HCT116 (cell line): ENCODE measurements around the gene SUGCT. TPM values are rescaled to one million over a fixed set of nuclear protein-coding genes. Genes with fewer than 3 reads are reported as not detected.

Source experiments
- ATAC-seq: fragments of 200-7000 bp; cut with Tn5 transposase; 2 replicates; pipeline ENCODE4 v1.9.1; 2020; ENCODE audit warnings: mild to moderate bottlenecking, moderate library complexity
- BruUV-seq: library from RNA; stranded (reverse); fragments of 400-500 nt; replicated peaks from 2 replicates; lab custom pipeline; 2021; lab: Mats Ljungman, UMichigan
- CTCF ChIA-PET: fragments of 300-600 bp; sonication (Branson Sonifier 250); formaldehyde crosslinking; loops from one replicate; lab custom pipeline; 2021; ENCODE audit warnings: antibody characterized with exemption; lab: Charles Lee
- POLR2A ChIA-PET: fragments of 300-600, 350-600 bp; sonication (Branson Sonifier 250); formaldehyde crosslinking; loops from one replicate; lab custom pipeline; 2021; ENCODE audit warnings: antibody characterized with exemption; lab: Charles Lee
- RAD21 ChIA-PET, 2 experiments: fragments of 300-600 bp; sonication (Branson Sonifier 250); formaldehyde crosslinking; loops; one replicate each; lab custom pipeline; 2023; ENCODE audit warnings: low total read pairs in 2 of 2; ENCODE audit not compliant: uncharacterized antibody in 2 of 2, unreplicated experiment in 2 of 2, low non-redundant PET in 1 of 2; lab: Charles Lee
- DNase-seq: peaks from one replicate; pipeline ENCODE4 v3.0.0-alpha.2; 2010; ENCODE audit warnings: low read depth, low spot score
- H2AFZ ChIP-seq: fragments of 200-600 bp; shearing (Covaris generic), sonication (generic); 2 replicates; pipeline ENCODE4 v1.6.1; 2017; ENCODE audit warnings: low read depth, mixed run types, mixed read lengths, antibody characterized with exemption, low read length; ENCODE audit not compliant: poor library complexity, severe bottlenecking
- H3K27ac ChIP-seq: 2 replicates; pipeline ENCODE4 v1.5.1; 2012; ENCODE audit warnings: low read depth, low read length
- H3K27me3 ChIP-seq: fragments of 200-600 bp; sonication (generic); 2 replicates; pipeline ENCODE4 v1.6.1; 2016; ENCODE audit warnings: mixed run types, low read length, mixed read lengths; ENCODE audit not compliant: insufficient read depth
- H3K36me3 ChIP-seq, 2 experiments: fragments of 200-500 bp in 1 of 2; fragments of 200-600 bp in 1 of 2; sonication (Bioruptor generic) in 1 of 2; sonication (generic) in 1 of 2; 2 replicates each; pipeline versions ENCODE4 v1.5.1 to v1.6.1; 2014 to 2016; ENCODE audit warnings: low read length in 2 of 2, inconsistent platforms in 1 of 2, mixed read lengths in 1 of 2, mixed run types in 1 of 2; ENCODE audit not compliant: insufficient read depth in 2 of 2, control insufficient read depth in 1 of 2
- H3K4me1 ChIP-seq, 2 experiments: fragments of 200-600 bp in 1 of 2; sonication (generic) in 1 of 2; 2 replicates each; pipeline versions ENCODE4 v1.5.1 to v1.6.1; 2012 to 2017; ENCODE audit warnings: low read length in 2 of 2, inconsistent platforms in 1 of 2, mild to moderate bottlenecking in 1 of 2, mixed read lengths in 1 of 2, mixed run types in 1 of 2, moderate library complexity in 1 of 2; ENCODE audit not compliant: insufficient read depth in 2 of 2, control insufficient read depth in 1 of 2
- H3K4me2 ChIP-seq: fragments of 200-600 bp; sonication (generic); 2 replicates; pipeline ENCODE4 v1.6.1; 2017; ENCODE audit warnings: mixed run types, low read length, mixed read lengths
- H3K4me3 ChIP-seq, 2 experiments: fragments of 200-600 bp in 1 of 2; sonication (generic) in 1 of 2; replicated peaks in 1 of 2; 2 replicates each; pipeline ENCODE4 v1.5.1; 2011 to 2016; ENCODE audit warnings: low read length in 2 of 2, control low read depth in 1 of 2, low read depth in 1 of 2, mild to moderate bottlenecking in 1 of 2, mixed read lengths in 1 of 2, mixed run types in 1 of 2
- H3K79me2 ChIP-seq: fragments of 200-600 bp; sonication (generic); 2 replicates; pipeline ENCODE4 v1.6.1; 2017; ENCODE audit warnings: mild to moderate bottlenecking, mixed run types, low read length, moderate library complexity, mixed read lengths; ENCODE audit not compliant: insufficient read depth
- H3K9ac ChIP-seq: fragments of 200-600 bp; sonication (generic); 2 replicates; pipeline ENCODE4 v1.6.1; 2016; ENCODE audit warnings: low read length, mixed read lengths
- H3K9me2 ChIP-seq: fragments of 200-600 bp; sonication (generic), shearing (Covaris generic); 2 replicates; pipeline ENCODE4 v1.6.1; 2017; ENCODE audit warnings: mixed run types, mild to moderate bottlenecking, moderate library complexity; ENCODE audit not compliant: insufficient read depth
- H3K9me3 ChIP-seq, 2 experiments: fragments of 200-500 bp in 1 of 2; fragments of 200-600 bp in 1 of 2; sonication (Bioruptor generic) in 1 of 2; sonication (generic) in 1 of 2; 2 replicates each; pipeline ENCODE4 v1.6.1; 2014 to 2017; ENCODE audit warnings: low read length in 2 of 2, mixed read lengths in 2 of 2, inconsistent platforms in 1 of 2, low read depth in 1 of 2, mild to moderate bottlenecking in 1 of 2, mixed run types in 1 of 2, moderate library complexity in 1 of 2; ENCODE audit not compliant: control insufficient read depth in 1 of 2, insufficient read depth in 1 of 2
- H4K20me1 ChIP-seq: fragments of 200-600 bp; sonication (generic), shearing (Covaris generic); 2 replicates; pipeline ENCODE4 v1.6.1; 2017; ENCODE audit warnings: mixed run types, mild to moderate bottlenecking, moderate library complexity; ENCODE audit not compliant: insufficient read depth
- CEBPB ChIP-seq: IDR thresholded peaks from 2 replicates; pipeline ENCODE4 v1.6.1; 2012; ENCODE audit warnings: low read depth
- ELF1 ChIP-seq: IDR thresholded peaks from 2 replicates; pipeline ENCODE4 v1.6.1; 2012; ENCODE audit warnings: low read depth, borderline replicate concordance
- EZH2 ChIP-seq: fragments of 200-600 bp; sonication (generic); IDR thresholded peaks from 2 replicates; pipeline ENCODE4 v1.6.1; 2017; ENCODE audit warnings: antibody characterized with exemption, mixed run types
- FOSL1 ChIP-seq: IDR thresholded peaks from 2 replicates; pipeline ENCODE4 v1.6.1; 2012; ENCODE audit warnings: low read depth
- JUND ChIP-seq: IDR thresholded peaks from 2 replicates; pipeline ENCODE4 v1.6.1; 2012
- POLR2A ChIP-seq: IDR thresholded peaks from 2 replicates; pipeline ENCODE4 v1.7.0; 2011; ENCODE audit warnings: borderline replicate concordance; ENCODE audit not compliant: insufficient read depth, insufficient read length; ENCODE audit errors: extremely low read depth
- POLR2AphosphoS5 ChIP-seq: IDR thresholded peaks from 2 replicates; pipeline ENCODE4 v1.6.1; 2011; ENCODE audit warnings: mild to moderate bottlenecking, low read depth, low read length, moderate library complexity
- SIN3A ChIP-seq: IDR thresholded peaks from 2 replicates; pipeline ENCODE4 v1.6.1; 2012; ENCODE audit warnings: low read depth
- SP1 ChIP-seq: IDR thresholded peaks from 2 replicates; pipeline ENCODE4 v1.6.1; 2012; ENCODE audit warnings: low read depth
- TCF7L2 ChIP-seq: IDR thresholded peaks from 2 replicates; pipeline ENCODE4 v1.7.0; 2011; ENCODE audit warnings: borderline replicate concordance, inconsistent platforms; ENCODE audit not compliant: insufficient read depth, insufficient read length; ENCODE audit errors: extremely low read depth
- YY1 ChIP-seq: IDR thresholded peaks from 2 replicates; pipeline ENCODE4 v1.6.1; 2011; ENCODE audit warnings: low read length, low read depth, moderate library complexity, mild to moderate bottlenecking; ENCODE audit not compliant: insufficient replicate concordance; ENCODE audit errors: extremely low read depth
- ZBTB33 ChIP-seq: IDR thresholded peaks from 2 replicates; pipeline ENCODE4 v1.6.1; 2011; ENCODE audit warnings: mild to moderate bottlenecking, low read length, moderate library complexity; ENCODE audit not compliant: insufficient replicate concordance; ENCODE audit errors: extremely low read depth
- ZFX ChIP-seq: fragments of 450-650 bp; IDR thresholded peaks from 2 replicates; pipeline ENCODE4 v1.6.1; 2017
- ZNF274 ChIP-seq: fragments of 200-500 bp; sonication (Bioruptor generic); IDR thresholded peaks from 2 replicates; pipeline ENCODE4 v1.6.1; 2014; ENCODE audit warnings: mild to moderate bottlenecking, low read depth, low read length, inconsistent platforms
- intact Hi-C: fragments of 100-400 bp; cut with micrococcal nuclease; formaldehyde crosslinking; loops from 2 replicates; pipeline ENCODE4 v1.10.0; 2022
- total RNA-seq: library from RNA; stranded (reverse); gene quantifications from one replicate; pipeline ENCODE4 v1.2.1, GENCODE V29; 2021; ENCODE audit not compliant: unreplicated experiment
- TF ChIP-seq, protein P1 (sequence below): IDR thresholded peaks from 2 replicates; pipeline ENCODE4 v1.6.1; 2012
- TF ChIP-seq, protein P2 (sequence below): IDR thresholded peaks from 2 replicates; pipeline ENCODE4 v1.6.1; 2012; ENCODE audit warnings: low read depth

Gene SUGCT
- total RNA-seq, 1 experiment from 2014 or later = 4.4 TPM

GRCh38 chr7:40432046-40432445, 297.2 kb downstream of the SUGCT start:
- RAD21 ChIA-PET = no interaction called here
- ATAC-seq = no peak
- CTCF ChIA-PET = no interaction called here

More at GRCh38 chr7:40432046-40432445, 297.2 kb downstream of the SUGCT start:
- Histone ChIP-seq H4K20me1 (no peaks in the 10 kb centered on the region), H3K36me3 (no peaks in the 10 kb centered on the region), H3K79me2 (no peaks in the 10 kb centered on the region), H2AFZ (no peak overlapping the region), H3K27ac (no peak overlapping the region), H3K4me1 (peaks cover 0 to 4% of the 10 kb centered on the region in 2 experiments; a peak in 1 of 4 replicates), H3K27me3 (no peaks in the 10 kb centered on the region), H3K4me2 (no peak overlapping the region), H3K9ac (no peak overlapping the region), H3K9me3 (no peaks in the 10 kb centered on the region), H3K4me3 (no peak overlapping the region), H3K9me2 (no peaks in the 10 kb centered on the region)
- TF ChIP-seq, protein P1, sequence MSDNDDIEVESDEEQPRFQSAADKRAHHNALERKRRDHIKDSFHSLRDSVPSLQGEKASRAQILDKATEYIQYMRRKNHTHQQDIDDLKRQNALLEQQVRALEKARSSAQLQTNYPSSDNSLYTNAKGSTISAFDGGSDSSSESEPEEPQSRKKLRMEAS = no peak
- TF ChIP-seq ZNF274 = no peak
- no peak for TF ChIP-seq EZH2
- TF ChIP-seq ZFX = no peak
- TF ChIP-seq POLR2AphosphoS5 = no peak
- no peak for TF ChIP-seq CEBPB
- TF ChIP-seq ZBTB33 = no peak
- no peak for TF ChIP-seq FOSL1
- no peak for TF ChIP-seq ELF1
- TF ChIP-seq YY1 = no peak
- no peak for TF ChIP-seq JUND
- TF ChIP-seq TCF7L2 = no peak
- TF ChIP-seq POLR2A = no peak
- TF ChIP-seq SIN3A = no peak
- TF ChIP-seq, protein P2, sequence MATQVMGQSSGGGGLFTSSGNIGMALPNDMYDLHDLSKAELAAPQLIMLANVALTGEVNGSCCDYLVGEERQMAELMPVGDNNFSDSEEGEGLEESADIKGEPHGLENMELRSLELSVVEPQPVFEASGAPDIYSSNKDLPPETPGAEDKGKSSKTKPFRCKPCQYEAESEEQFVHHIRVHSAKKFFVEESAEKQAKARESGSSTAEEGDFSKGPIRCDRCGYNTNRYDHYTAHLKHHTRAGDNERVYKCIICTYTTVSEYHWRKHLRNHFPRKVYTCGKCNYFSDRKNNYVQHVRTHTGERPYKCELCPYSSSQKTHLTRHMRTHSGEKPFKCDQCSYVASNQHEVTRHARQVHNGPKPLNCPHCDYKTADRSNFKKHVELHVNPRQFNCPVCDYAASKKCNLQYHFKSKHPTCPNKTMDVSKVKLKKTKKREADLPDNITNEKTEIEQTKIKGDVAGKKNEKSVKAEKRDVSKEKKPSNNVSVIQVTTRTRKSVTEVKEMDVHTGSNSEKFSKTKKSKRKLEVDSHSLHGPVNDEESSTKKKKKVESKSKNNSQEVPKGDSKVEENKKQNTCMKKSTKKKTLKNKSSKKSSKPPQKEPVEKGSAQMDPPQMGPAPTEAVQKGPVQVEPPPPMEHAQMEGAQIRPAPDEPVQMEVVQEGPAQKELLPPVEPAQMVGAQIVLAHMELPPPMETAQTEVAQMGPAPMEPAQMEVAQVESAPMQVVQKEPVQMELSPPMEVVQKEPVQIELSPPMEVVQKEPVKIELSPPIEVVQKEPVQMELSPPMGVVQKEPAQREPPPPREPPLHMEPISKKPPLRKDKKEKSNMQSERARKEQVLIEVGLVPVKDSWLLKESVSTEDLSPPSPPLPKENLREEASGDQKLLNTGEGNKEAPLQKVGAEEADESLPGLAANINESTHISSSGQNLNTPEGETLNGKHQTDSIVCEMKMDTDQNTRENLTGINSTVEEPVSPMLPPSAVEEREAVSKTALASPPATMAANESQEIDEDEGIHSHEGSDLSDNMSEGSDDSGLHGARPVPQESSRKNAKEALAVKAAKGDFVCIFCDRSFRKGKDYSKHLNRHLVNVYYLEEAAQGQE = no peak
- TF ChIP-seq SP1 = no peak
- intact Hi-C loops = no loop called here
- POLR2A ChIA-PET = no interaction called here
- DNase-seq = no peak
- BruUV-seq = no TSS peak
